ENCODE measurements around the gene SNX32. TPM values are rescaled to one million over a fixed set of nuclear protein-coding genes. Genes with fewer than 3 reads are reported as not detected.

The SNX32 gene
- not detected in 2 replicates for total RNA-seq (2014; rRNA removed; shearing (Covaris generic))

- no peak for DNase-seq (ENCODE audit: low spot score)
Observed at GRCh38 chr11:65833297-65834030, at the start of gene SNX32. TSS of gene SNX32 (plus strand) at chr11:65833963. CDS start at chr11:65834066, 103 bp downstream.

GRCh38 chr11:65785319-65786007 lies 48.3 kb upstream of the SNX32 start:
- no peak for DNase-seq (ENCODE audit: low spot score)

- DNase-seq (ENCODE audit: low spot score), result no peak
Observed at GRCh38 chr11:65786008-65786785, 47.6 kb upstream of the SNX32 start.

GRCh38 chr11:65786786-65787636 lies 46.8 kb upstream of the SNX32 start, which contains the start of gene OVOL1:
TSS of gene OVOL1 (plus strand) at chr11:65787063. CDS start at chr11:65787374, 311 bp downstream.
- DNase-seq (ENCODE audit: low spot score), result no peak

GRCh38 chr11:65787649-65788622 lies 45.8 kb upstream of the SNX32 start:
- DNase-seq (ENCODE audit: low spot score), result no peak

- no peak for DNase-seq (ENCODE audit: low spot score)
Observed at GRCh38 chr11:65788821-65789220, 44.9 kb upstream of the SNX32 start.

- DNase-seq (ENCODE audit: low spot score), result no peak
Observed at GRCh38 chr11:65789230-65790103, 44.3 kb upstream of the SNX32 start.

- no peak for DNase-seq (ENCODE audit: low spot score)
Observed at GRCh38 chr11:65790104-65790901, 43.5 kb upstream of the SNX32 start.

GRCh38 chr11:65790902-65791650 lies 42.7 kb upstream of the SNX32 start:
- no peak for DNase-seq (ENCODE audit: low spot score)

GRCh38 chr11:65791719-65792213 lies 42.0 kb upstream of the SNX32 start:
- DNase-seq (ENCODE audit: low spot score), result peak; percentile 77

- DNase-seq (ENCODE audit: low spot score), result no peak
Observed at GRCh38 chr11:65792456-65792855, 41.3 kb upstream of the SNX32 start.

GRCh38 chr11:65793144-65793581 lies 40.6 kb upstream of the SNX32 start:
- no peak for DNase-seq (ENCODE audit: low spot score)

- no peak for DNase-seq (ENCODE audit: low spot score)
Observed at GRCh38 chr11:65793625-65794400, 40.0 kb upstream of the SNX32 start.

GRCh38 chr11:65794570-65795510 lies 38.9 kb upstream of the SNX32 start:
- no peak for DNase-seq (ENCODE audit: low spot score)
